A549 (cell line): ENCODE measurements around the gene OR10G7.

Experiments used
- BHLHE40 ChIP-seq: IDR thresholded peaks from 2 replicates; pipeline ENCODE4 v1.6.1; 2012; ENCODE audit warnings: low read depth, low read length, inconsistent platforms
- CHD2 ChIP-seq: fragments of 150-350 bp; IDR thresholded peaks from 2 replicates; pipeline ENCODE4 v1.6.1; 2014; ENCODE audit warnings: low read length; ENCODE audit not compliant: partially characterized antibody
- EP300 ChIP-seq, 2 experiments: fragments of >200 bp; sonication (Bioruptor Twin); formaldehyde crosslinking; IDR thresholded peaks; 2 replicates in 1 of 2; 3 replicates in 1 of 2; pipeline ENCODE4 v1.6.1; 2016 to 2017
- HDAC2 ChIP-seq: fragments of 200-600 bp; sonication (generic); IDR thresholded peaks from 2 replicates; pipeline ENCODE4 v1.6.1; 2016
- MAFK ChIP-seq: fragments of 450-650 bp; IDR thresholded peaks from 2 replicates; pipeline ENCODE4 v1.6.1; 2014; ENCODE audit not compliant: partially characterized antibody
- MYC ChIP-seq: IDR thresholded peaks from 2 replicates; pipeline ENCODE4 v1.6.1; 2012; ENCODE audit warnings: mild to moderate bottlenecking, inconsistent platforms, low read length, improper control_type of control experiment, borderline replicate concordance
- POLR2A ChIP-seq: IDR thresholded peaks from 2 replicates; pipeline ENCODE4 v1.6.1; 2012; ENCODE audit warnings: mild to moderate bottlenecking, low read length
- RAD21 ChIP-seq, 2 experiments: fragments of >200 bp in 1 of 2; sonication (Bioruptor Twin) in 1 of 2; formaldehyde crosslinking in 1 of 2; IDR thresholded peaks in 1 of 2; conservative IDR thresholded peaks in 1 of 2; 2 replicates in 1 of 2; 3 replicates in 1 of 2; pipeline ENCODE4 v1.6.1; 2012 to 2018; ENCODE audit warnings: inconsistent platforms in 1 of 2
- TP53 ChIP-seq: fragments of 250-450 bp; sonication (Bioruptor Pico); IDR thresholded peaks from 2 replicates; pipeline ENCODE4 v1.5.0; 2021; ENCODE audit warnings: mild to moderate bottlenecking, moderate library complexity
- TF ChIP-seq, protein P1 (sequence below): IDR thresholded peaks from 2 replicates; pipeline ENCODE4 v1.6.1; 2012
- TF ChIP-seq, protein P2 (sequence below): fragments of >200 bp; sonication (Bioruptor Twin); formaldehyde crosslinking; IDR thresholded peaks from 3 replicates; pipeline ENCODE4 v1.5.1; 2016
- TF ChIP-seq, protein P3 (sequence below): fragments of 150-350 bp; IDR thresholded peaks from 2 replicates; pipeline ENCODE4 v1.6.1; 2014; ENCODE audit warnings: low read depth, mild to moderate bottlenecking, low read length

DNA sequence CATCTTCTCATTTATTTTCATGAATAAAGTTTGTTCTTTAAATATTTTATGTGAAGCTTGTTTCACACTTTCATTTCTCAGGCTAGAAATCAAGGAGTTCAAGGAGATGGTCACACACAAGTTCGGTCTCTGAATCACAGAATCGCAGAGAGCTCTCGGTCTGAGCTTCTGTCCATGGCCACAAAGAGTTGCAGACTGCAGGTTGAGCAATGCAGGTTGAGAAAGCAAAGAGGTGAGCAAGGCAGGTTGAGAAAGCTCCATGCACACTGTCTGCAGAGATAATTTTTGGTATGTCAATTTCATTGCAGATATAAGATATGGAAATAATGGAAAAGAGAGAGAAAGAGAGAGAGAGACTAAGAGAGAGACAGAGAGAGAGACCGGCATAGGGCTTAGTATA, 41.2 kb upstream of the OR10G7 start:
- TF ChIP-seq, protein P1, sequence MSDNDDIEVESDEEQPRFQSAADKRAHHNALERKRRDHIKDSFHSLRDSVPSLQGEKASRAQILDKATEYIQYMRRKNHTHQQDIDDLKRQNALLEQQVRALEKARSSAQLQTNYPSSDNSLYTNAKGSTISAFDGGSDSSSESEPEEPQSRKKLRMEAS: no peak
- TF ChIP-seq POLR2A (no peak), MYC (no peak), EP300 (IDR thresholded peaks at IDR 0.05) (no peak), RAD21 (conservative IDR thresholded peaks at IDR 0.05 in 1 of 2, IDR thresholded peaks at IDR 0.05 in 1 of 2) (no peak), TP53 (no peak), CHD2 (no peak), BHLHE40 (no peak), HDAC2 (no peak), MAFK (no peak)
- TF ChIP-seq, protein P2, sequence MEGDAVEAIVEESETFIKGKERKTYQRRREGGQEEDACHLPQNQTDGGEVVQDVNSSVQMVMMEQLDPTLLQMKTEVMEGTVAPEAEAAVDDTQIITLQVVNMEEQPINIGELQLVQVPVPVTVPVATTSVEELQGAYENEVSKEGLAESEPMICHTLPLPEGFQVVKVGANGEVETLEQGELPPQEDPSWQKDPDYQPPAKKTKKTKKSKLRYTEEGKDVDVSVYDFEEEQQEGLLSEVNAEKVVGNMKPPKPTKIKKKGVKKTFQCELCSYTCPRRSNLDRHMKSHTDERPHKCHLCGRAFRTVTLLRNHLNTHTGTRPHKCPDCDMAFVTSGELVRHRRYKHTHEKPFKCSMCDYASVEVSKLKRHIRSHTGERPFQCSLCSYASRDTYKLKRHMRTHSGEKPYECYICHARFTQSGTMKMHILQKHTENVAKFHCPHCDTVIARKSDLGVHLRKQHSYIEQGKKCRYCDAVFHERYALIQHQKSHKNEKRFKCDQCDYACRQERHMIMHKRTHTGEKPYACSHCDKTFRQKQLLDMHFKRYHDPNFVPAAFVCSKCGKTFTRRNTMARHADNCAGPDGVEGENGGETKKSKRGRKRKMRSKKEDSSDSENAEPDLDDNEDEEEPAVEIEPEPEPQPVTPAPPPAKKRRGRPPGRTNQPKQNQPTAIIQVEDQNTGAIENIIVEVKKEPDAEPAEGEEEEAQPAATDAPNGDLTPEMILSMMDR: no peak
- TF ChIP-seq, protein P3, sequence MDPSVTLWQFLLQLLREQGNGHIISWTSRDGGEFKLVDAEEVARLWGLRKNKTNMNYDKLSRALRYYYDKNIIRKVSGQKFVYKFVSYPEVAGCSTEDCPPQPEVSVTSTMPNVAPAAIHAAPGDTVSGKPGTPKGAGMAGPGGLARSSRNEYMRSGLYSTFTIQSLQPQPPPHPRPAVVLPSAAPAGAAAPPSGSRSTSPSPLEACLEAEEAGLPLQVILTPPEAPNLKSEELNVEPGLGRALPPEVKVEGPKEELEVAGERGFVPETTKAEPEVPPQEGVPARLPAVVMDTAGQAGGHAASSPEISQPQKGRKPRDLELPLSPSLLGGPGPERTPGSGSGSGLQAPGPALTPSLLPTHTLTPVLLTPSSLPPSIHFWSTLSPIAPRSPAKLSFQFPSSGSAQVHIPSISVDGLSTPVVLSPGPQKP: no peak
